Measurements from ENCODE around the gene TSPYL6.

Gene TSPYL6

DNA sequence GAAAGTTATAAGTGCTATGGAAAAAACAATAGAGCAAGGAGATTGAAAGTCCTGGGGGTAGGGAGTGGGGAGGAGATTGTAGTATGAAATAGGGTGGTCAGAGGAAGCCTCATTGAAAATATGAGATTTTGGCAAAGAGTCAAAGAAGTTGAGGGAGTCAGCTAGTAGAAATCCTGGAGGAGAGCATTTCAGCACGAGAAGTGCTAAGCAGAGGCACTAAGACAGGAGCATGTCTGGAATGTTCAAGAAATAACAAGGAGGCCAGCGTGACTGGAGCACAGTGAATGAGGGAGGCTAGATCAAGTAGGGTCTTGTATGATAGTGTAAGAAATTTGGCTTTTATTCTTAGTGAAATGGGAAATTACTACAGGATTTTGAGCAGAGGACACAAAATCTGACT, 2.1 kb upstream of the TSPYL6 start:
- DNase-seq (ENCODE audit: low read depth in 2 of 2, low spot score in 1 of 2), result no peak

DNA sequence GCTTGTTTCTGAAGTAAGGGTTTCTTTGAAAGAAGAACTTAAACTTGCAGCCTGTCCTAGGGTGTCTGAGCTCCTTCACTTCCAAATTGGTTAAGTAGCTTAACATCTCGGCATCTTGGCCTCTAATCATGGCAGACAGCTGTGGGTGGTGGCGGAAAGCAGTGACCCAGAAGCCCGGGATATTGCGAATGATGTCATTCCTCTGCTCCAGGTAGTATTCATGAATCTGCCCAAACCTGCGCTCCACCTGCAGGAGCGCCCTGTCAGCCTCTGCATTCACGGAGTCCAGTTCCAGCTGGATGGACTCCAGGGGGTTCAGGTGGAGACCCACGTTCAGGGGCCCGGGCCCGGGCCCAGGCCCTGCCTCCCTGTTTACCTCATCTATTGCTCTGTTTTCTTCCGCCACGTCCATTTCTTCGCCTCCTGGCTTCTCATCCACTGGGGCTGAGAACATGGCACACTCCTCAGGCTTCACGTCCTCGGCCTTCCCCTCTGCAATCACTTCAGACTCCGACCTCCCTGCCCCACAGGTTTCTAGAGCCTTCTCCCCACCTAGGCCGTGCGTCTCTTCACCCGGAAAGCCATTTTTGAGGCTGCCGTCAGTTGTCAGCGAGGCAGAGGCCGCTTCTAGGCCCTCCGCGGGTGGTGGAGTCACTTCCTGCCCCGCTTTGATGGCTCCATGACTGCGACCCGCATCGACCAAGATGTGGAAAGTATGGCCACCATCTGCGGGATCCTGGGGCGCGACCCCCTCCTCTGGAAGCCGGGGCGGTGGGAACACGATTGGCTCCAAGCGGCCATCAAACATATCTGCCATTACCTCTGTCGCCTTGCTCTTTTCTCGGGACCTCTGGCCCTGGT, 569 bp downstream of the TSPYL6 start:
- no peak for DNase-seq (ENCODE audit: low read depth in 2 of 2, low spot score in 1 of 2)

DNA sequence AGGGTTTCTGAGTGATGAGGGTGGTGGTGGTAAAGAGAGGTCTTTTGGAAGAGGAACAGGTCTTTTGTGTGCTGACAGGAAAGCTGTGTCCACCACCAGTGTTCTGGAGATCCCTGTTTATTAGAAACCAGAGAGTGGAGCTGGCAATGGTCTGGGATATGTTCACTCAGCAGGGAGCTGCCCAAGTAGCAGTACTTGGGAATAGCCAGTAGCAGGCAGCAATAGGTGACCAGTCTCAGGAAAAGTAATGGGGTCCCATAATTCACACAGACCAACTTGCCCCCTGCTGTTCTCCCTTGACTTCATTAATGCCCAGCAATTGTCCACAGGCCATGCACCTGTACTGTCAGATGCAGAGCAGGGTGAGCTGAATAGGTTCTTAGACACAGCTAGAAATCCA, 1.8 kb downstream of the TSPYL6 start:
- no peak for DNase-seq (ENCODE audit: low read depth in 2 of 2, low spot score in 1 of 2)

DNA sequence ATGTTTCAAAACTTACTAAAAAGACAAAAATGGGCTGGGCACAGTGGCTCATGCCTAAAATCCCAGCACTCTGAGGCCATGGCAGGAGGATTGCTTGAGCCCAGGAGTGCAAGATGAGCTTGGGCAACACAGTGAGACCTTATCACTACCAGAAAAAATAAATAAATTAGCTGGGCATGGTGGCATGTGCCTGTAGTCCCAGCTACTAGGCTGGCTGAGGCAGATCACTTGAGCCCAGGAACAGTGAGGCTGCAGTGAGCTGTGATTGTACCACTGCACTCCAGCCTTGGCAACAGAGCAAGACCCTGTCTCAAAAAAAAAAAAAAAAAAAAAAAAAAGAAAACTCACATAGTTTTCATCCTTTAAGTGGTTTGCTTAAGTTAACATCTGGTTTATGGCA, 6.4 kb downstream of the TSPYL6 start:
- DNase-seq (ENCODE audit: low read depth in 2 of 2, low spot score in 1 of 2), result no peak

DNA sequence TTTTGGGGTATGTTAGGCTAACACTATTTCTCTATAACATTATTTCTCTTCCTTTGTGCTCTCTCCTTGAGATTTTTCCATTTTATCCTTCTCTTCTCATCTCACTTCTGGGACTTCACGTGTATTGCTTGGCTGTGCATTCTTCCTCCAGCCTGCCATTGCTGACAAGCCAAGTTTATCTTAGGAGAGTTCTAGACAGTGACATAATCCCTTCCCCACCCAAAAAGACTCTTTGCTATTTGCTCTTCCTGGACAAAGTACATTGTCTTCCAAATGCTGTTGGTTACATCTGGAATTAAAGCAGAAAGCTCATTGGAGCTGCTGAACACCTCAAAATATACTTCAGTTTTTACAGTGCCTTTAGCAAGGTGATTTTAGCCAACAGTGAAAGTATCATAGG, 8.9 kb downstream of the TSPYL6 start:
- no peak for DNase-seq (ENCODE audit: low read depth in 2 of 2, low spot score in 1 of 2)

DNA sequence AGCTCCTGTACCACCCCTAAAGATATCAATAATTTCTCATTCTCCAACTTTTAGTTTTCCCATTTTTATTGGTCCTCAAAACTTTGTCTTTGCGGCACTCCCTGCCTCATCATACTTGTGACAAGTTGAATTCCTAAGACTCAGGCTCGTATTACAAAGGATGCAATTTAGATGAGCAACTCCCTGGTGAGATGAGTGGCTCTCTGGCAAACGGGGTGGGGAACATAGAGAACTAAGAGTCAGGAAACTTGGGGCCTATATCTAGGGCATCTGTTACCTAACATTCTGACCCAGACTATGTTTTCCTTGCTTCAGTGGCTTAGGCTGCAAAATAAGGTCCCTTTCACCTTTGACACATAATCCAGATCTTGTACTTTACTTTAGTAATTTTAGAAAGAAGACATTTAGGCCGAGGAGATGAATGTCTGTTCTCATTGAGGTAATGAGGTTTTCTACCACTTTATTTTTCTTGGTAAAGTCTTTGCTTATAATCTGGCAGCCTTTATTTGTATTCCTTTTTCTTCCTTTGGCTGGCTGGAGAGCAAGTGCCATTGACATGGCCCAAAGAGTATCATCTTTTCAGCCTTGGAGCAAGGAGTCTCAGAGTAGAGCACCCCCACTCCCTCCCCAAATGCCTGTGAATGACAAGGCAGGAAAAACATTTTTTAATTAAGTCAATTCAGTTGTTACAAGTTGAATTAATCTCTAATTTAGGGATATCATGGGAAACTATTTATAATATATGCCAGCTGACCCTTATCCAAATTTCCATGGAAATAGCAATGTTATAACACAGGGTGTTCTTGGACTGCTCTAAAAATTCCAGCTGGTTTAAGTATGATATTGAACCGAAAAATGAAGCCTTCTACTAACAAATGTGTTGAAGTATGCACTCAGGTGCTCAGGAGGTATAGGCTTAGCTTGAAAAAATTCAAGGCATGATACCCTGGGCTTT, 15.2 kb downstream of the TSPYL6 start:
- no peak for DNase-seq (ENCODE audit: low read depth in 2 of 2, low spot score in 1 of 2)

DNA sequence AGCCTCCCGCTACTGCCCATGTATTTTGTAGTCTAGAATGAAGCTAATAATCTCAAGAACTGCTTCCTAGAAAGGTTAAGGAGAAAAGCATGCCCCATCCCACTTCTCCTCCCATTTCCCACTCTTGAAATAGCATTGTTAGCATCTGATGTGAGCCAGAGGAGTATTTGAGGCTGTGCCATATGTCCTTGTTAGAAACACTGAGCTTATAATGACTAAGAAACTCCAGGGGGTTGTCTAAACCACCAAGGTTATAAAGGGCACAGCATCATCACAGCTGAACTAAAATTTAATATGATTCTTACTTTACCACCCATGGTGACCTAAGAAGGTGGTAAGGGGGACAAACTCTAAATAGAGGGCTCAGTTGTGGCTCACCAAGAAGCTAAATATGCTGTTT, 16.6 kb downstream of the TSPYL6 start:
- no peak for DNase-seq (ENCODE audit: low read depth in 2 of 2, low spot score in 1 of 2)

DNA sequence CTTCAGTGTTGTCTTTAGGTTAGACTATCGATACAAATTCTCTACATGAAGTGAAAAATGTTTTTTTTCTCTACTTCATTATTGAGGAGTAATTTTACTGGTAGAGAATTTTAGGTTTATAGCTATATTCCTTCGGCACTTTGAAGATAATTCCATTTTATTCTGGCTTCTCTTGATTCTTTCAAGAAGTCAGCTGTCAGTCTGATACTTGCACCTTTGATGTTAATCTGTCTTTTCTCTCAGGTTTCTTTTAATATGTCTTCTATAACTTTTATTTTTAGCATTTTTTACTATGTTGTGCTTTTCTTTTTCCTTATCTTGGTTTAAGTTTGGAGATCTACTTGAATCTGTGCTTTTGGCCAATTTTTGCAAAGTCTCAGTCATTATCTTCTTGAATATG, 18.6 kb downstream of the TSPYL6 start:
- DNase-seq (ENCODE audit: low read depth in 2 of 2, low spot score in 1 of 2), result no peak

DNA sequence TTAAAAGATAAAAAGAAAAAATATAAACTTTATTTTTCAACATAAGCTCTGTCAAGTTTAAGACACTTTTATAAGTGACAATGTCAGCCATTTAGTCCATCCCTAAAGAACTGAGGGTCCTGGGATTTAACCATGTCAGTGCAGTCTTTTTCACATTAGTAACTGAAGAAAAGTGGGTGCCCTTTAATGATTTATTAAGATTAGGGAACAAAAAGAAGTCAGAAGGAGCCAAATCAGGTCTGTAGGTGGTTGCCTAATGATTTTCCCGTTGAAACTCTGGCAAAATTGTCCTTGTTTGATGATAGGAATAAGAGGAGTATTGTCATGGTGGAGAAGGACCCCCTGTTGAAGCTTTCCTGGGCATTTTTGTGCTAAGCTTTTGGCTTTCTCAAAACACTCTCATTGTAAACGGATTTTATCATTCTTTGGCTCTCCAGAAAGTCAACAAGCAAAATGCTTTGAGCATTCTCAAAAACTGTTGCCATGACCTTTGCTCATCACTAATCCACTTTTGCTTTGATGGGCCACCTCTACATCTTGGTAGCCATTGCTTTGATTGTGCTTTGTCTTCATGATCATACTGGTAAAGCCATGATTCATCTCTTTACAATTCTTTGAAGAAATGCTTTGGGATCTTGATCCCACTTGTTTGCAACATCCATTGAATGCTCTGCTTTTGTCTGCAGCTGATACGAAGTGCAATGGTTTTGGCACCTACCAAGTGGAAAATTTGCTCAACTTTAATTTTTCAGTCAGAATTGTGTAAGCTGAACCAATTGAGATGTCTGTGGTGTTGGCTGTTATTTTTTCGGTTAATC, 22.0 kb downstream of the TSPYL6 start:
- DNase-seq (ENCODE audit: low read depth in 2 of 2, low spot score in 1 of 2), result no peak

DNA sequence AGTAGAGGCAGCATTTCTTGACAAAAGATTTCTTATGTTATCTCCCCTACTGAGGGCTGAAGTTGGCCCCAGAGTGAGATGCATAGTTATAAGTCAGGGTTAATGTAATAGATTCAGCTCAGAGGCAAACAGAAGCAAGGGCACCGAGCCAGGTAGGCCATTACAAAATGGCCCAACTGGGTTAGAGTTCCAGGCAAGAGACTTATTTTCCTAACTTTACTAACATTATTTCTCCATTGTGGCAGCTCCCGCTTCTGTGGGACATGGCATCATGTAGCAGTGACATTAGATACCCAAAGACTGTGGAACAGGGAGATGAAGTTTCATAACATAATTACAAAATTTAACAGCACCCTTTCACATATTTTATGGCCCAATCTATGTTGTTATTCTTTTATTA, 27.1 kb downstream of the TSPYL6 start:
- no peak for DNase-seq (ENCODE audit: low read depth in 2 of 2, low spot score in 1 of 2)

DNA sequence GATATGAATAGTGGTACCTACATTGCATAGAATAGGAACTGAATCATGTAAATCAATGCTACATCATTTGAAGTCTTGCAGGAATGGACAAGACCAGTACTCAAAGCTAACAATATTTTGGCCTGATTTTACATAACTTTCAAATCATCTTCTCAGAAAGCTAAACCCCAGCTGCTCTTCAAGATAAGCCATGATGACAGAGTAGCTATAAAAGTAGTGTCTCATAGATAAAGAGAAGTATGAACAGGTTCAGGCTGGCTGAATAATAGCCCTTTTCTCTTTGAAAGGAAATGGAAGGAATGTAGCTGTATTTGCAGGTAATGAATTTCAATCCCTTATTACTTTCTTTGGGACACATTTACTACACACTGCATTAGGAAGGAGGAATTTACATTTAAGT, 28.2 kb downstream of the TSPYL6 start:
- DNase-seq (ENCODE audit: low read depth in 2 of 2, low spot score in 1 of 2), result no peak

DNA sequence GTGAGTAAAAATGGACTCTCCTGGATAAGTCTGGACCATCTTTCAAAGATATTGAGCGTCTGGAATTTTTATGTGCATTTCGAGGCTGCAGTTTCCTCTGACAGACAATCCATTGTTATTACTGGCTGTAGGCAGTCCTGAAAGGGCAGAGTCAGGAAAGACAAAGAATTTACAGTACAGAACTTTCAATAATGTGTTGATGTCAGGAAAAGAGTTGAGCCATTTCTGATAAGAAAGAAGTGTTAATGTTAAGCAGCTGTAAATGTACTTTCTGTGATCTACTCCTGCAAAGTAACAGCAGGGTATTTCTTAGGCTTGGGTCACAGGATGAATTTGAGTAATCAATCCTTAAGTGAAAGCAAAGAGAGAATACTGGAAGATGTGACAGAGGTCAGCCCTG, 29.8 kb downstream of the TSPYL6 start:
- DNase-seq (ENCODE audit: low read depth in 2 of 2, low spot score in 1 of 2), result no peak

DNA sequence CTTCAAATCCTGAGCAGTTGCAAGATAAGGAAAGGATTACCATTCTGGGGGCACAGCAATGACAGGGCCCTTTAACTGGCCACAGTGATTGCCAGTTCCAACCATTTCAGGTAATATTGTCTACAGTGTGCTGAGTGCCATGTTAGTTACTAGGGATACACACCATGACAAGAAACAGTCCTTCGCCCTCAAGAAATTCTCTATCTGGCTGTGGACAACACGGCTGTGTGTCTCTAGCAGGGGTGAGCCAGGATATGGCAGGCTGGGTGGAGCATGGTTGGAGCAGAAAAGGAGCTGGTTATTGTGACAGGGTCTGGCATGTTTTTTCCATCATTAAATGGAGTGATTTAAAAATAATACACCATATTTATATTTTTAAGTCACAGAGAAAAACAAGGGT, 31.0 kb downstream of the TSPYL6 start:
- DNase-seq (ENCODE audit: low read depth in 2 of 2, low spot score in 1 of 2), result no peak

DNA sequence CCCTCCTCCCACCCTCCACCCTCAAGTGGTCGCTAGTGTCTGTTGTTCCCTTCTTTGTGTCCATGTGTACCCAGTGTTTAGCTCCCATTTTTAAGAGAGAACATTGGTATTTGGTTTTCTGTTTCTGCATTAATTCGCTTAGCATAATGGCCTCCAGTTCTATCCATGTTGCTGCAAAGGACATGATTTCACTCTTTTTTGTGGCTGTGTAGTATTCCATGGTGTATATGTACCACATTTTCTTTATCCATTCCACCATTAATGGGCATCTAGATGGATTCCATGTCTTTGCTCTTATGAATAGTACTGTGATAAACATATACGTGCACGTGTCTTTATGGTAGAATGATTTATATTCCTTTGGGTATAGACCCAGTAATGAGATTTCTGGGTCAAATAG, 42.9 kb downstream of the TSPYL6 start:
- DNase-seq (ENCODE audit: low read depth in 2 of 2, low spot score in 1 of 2), result no peak

DNA sequence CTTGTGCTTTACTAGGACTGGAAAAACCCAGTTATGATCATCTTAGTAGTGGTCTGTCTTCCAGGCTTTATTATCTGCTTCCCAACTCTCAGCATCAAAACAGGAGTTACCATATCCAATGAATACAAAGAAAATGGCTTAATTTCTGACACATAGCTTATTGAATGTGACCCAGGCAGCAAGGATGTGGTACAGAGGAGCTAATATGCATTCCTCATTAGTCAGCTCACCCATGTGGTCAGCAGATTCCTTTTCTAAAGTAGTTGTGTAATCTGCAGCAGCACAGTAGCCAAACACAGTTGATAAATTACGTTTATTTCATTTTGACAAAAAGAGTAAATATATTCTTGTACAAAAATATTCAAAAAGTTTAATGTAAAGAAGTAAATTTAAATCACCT, 43.6 kb downstream of the TSPYL6 start:
- DNase-seq (ENCODE audit: low read depth in 2 of 2, low spot score in 1 of 2), result no peak

DNA sequence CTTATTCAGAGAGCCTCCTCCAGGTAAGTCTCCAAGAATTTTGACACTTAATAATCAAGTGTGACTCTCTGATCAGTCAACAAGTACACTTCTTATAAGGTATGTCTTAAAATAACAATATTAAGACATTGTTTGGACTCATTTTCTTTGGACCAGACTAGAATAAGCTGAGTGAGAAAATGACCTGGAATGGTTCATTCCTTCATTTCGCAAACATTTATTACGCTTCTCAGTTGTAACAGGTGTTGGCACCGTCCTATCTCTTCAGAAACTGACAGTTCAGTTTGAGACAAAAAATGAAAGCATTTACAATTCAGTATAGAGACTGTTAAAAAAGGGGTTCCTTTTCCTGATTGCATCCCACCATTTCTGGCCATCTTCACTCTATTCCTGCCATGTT, 46.6 kb downstream of the TSPYL6 start:
- DNase-seq (ENCODE audit: low read depth in 2 of 2, low spot score in 1 of 2), result no peak

DNA sequence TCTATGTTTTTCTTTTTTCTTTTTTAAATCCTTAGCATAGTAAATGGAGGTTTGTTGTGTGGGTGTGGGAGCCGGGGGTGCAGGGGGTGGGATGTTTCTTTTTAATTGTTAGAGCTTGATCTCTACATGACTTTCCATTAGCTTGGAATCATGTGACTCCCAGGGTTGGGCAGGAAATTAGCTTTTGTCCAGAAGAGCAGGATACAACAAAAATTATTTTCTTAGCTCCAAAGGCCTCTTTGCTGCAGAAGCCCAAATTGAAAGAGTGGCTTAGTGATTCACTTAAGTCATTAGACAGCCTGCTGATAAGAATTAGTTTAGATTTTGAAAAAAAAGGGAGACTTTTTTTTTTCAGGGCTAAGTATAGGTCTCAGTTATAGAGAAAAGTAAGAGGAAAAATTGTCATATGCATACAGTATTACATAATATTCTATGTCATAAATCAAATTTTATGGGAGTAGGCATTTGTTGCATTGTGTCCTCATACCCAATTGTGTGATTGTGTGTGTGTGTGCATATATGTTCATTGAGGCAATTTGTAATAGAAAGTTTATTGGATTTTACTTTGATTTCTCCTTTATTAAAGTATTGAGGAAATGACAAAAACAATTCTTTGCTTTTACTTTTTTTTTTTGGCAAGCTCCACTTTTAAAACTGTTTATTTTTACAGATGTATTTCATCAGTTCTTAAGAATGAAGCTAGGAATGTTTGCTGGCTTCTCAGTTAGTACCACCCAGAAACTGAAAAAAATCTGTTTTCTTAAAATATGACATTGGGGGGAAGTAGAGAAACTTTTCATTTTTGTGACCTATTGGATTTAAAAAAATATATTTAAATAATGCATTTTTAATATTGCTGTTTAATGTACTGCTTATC, 47.4 kb downstream of the TSPYL6 start:
- DNase-seq (ENCODE audit: low read depth in 2 of 2, low spot score in 1 of 2), result no peak

DNA sequence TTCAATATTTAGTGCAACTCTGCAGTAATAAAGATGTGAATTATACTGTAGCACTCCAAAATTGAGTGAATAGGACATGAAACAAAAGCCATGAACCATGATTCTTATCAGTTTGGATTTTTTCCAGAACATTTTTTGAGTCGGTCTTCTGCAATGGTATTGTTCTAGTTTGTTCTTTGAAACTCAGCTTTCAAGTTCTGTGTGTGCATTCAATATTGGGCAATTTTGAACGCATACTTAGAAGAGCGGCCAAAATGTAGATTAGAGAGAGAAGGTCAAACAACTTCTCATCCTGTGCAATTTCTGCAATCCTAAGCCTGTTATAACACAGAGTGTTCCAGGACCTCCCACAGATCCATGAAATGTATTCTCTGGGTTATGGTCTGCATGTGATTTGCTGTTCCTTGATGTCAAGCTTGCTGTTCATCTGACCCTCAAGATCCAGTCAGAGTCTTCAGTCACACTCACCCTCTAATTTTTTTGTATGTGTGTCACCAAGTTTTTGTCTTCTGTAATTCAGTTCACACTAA, 48.3 kb downstream of the TSPYL6 start:
- no peak for DNase-seq (ENCODE audit: low read depth in 2 of 2, low spot score in 1 of 2)

DNA sequence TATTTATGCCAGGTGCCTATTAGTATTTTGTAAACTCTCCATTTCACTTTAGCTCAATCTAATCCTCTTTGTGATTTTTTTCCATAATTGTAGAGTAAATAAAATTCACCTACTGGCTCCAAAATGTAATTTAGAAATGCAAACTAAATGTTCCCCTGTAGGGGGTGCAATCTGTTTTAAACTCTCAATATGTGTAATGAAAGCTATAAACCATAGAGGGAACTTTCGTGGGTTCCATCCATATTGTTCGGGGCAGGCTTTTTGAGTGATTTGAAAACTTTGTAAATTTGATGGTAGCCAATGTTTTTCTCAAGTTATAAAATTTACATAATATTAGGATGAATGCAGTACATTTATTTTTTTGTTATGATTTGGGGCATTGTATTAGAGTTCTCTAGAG, 49.4 kb downstream of the TSPYL6 start:
- no peak for DNase-seq (ENCODE audit: low read depth in 2 of 2, low spot score in 1 of 2)

DNA sequence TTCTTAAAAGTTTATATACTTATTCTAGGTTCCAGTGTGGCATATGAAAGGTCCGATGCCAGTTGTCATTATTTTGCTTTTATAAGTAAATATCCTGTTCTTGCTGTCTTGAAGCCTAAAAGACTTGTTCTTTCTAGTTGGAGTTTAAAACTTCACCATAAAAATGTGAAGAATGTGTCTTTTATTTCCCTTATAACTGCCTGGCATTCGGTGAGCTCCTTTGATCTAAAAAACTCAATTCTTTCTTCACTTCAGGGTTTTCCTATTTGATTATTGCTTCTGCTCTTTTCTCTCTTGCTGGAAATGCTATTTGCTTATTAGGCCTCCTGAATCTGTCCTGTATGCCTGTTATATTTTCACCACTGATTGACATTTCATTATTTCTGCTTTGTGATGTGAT, 51.6 kb downstream of the TSPYL6 start:
- DNase-seq (ENCODE audit: low read depth in 2 of 2, low spot score in 1 of 2), result no peak

All from stimulated activated CD8-positive, alpha-beta memory T cell treated with anti-CD3 and anti-CD28 coated beads, Interleukin-4, amount 100 ng/mL, for 1 hour (primary cell).